ENCODE results near the gene IFT57. TPM values are rescaled to one million over a fixed set of nuclear protein-coding genes. Genes with fewer than 3 reads are reported as not detected.
A peak's percentile ranks its signal among the peaks of the same experiment; 100 is the strongest.

IFT57 gene
- total and polyA plus RNA-seq, 8 donors = 68.8 to 273 (median 80.8) TPM

GRCh38 chr3:108234387-108234957 is 12.2 kb upstream of the IFT57 start:
- Histone ChIP-seq H3K4me3 (no peak overlapping the region), H3K27ac (no peak overlapping the region), H3K4me1 (no peaks in the 10 kb centered on the region), H3K9me3 (no peaks in the 10 kb centered on the region), H3K27me3 (no peaks in the 10 kb centered on the region), H3K36me3 (no peaks in the 10 kb centered on the region)
- ATAC-seq (no peak), DNase-seq (no peak)
- intact Hi-C loops (cut with DNase I) = no loop called here
- TF ChIP-seq, protein P1, sequence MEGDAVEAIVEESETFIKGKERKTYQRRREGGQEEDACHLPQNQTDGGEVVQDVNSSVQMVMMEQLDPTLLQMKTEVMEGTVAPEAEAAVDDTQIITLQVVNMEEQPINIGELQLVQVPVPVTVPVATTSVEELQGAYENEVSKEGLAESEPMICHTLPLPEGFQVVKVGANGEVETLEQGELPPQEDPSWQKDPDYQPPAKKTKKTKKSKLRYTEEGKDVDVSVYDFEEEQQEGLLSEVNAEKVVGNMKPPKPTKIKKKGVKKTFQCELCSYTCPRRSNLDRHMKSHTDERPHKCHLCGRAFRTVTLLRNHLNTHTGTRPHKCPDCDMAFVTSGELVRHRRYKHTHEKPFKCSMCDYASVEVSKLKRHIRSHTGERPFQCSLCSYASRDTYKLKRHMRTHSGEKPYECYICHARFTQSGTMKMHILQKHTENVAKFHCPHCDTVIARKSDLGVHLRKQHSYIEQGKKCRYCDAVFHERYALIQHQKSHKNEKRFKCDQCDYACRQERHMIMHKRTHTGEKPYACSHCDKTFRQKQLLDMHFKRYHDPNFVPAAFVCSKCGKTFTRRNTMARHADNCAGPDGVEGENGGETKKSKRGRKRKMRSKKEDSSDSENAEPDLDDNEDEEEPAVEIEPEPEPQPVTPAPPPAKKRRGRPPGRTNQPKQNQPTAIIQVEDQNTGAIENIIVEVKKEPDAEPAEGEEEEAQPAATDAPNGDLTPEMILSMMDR (IDR thresholded peaks at IDR 0.05) = no peak

DNA sequence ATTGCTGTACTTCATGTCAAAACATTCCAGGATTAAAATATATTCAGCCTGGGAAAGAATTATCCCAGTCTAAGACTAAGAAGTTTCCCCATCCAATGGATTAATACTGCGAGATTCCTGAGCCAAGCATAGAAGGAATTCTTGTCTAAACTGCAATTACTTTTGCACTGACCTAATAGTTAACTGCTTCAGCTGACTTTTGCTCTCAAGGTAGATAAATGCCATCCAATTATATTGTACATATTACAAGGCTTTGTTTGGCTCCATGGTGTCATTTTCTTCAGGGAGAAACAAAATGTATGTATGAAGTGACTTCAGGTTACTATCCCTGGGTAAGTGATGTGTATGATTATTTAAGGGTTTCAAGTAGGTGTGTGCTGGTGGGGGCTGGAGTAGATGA is 6.1 kb upstream of the IFT57 start:
- H3K4me3 ChIP-seq = no peak overlapping the region
- H3K27me3 ChIP-seq = no peaks in the 10 kb centered on the region
- H3K4me1 ChIP-seq = peaks cover 7 to 13% of the 10 kb centered on the region in 2 donors
- intact Hi-C loops (cut with DNase I) = no loop called here
- no peaks in the 10 kb centered on the region for H3K9me3 ChIP-seq
- TF ChIP-seq, protein P1 (IDR thresholded peaks at IDR 0.05) = no peak
- H3K27ac ChIP-seq = no peak overlapping the region
- no peaks in the 10 kb centered on the region for H3K36me3 ChIP-seq
- no peak for ATAC-seq
- no peak for DNase-seq

DNA sequence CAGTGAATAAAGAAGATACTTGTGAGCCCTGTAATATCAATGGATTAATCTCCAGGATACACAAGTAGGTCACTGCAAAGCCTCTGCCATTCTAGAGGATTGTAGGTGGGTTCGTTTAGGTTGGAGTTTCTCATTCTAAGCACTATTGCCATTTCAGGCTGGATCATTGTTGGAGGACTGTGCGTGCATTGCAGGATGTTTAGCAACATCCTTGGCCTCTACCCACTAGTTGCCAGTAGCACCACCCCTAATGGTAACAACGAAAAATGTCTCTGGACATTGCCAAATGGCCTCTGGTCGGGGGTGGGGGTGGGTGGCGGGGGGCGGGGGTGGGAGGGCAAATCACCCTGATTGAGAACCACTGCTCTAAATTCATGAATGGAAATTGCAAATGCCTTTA is 4.9 kb upstream of the IFT57 start:
- Histone ChIP-seq H3K4me3 (no peak overlapping the region), H3K27me3 (no peaks in the 10 kb centered on the region), H3K36me3 (no peaks in the 10 kb centered on the region), H3K9me3 (no peaks in the 10 kb centered on the region), H3K27ac (no peak overlapping the region), H3K4me1 (peaks cover 10 to 20% of the 10 kb centered on the region in 2 donors)
- TF ChIP-seq, protein P1 (IDR thresholded peaks at IDR 0.05) = no peak
- ATAC-seq (no peak), DNase-seq (no peak)
- intact Hi-C loops (cut with DNase I) = no loop called here

DNA sequence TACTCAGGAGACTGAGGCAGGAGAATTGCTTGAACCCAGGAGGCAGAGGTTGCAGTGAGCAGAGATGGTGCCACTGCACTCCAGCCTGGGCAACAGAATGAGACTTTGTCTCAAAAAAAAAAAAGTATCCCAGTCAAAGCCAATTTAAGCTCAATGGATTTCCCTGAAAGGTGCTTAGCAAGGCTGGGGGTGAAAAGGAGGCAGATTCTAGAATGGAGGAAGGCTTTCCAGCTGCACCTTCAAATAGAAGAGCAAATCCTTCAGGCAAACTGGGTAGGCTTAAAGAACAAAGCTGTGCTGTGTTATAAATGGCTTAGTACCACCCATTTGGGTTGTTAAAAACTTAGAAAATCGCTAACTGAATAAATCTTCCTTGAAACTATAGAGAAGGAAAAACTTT is 3.0 kb upstream of the IFT57 start:
- DNase-seq (no peak), ATAC-seq (no peak)
- H3K4me3 ChIP-seq = no peak overlapping the region
- no peaks in the 10 kb centered on the region for H3K27me3 ChIP-seq
- H3K9me3 ChIP-seq = no peaks in the 10 kb centered on the region
- TF ChIP-seq, protein P1 (IDR thresholded peaks at IDR 0.05) = no peak
- no peaks in the 10 kb centered on the region for H3K36me3 ChIP-seq
- peaks cover 10 to 27% of the 10 kb centered on the region in 2 donors for H3K4me1 ChIP-seq
- intact Hi-C loops (cut with DNase I) = no loop called here
- H3K27ac ChIP-seq = no peak overlapping the region

- no peaks in the 10 kb centered on the region for H3K36me3 ChIP-seq
- peak overlapping the region; percentile 83 to 95 for H3K27ac ChIP-seq
- H3K27me3 ChIP-seq = no peaks in the 10 kb centered on the region
- peaks cover 10 to 30% of the 10 kb centered on the region in 2 donors for H3K4me1 ChIP-seq
- ATAC-seq (no peak), DNase-seq (no peak)
- H3K9me3 ChIP-seq = no peaks in the 10 kb centered on the region
- no peak overlapping the region for H3K4me3 ChIP-seq
- TF ChIP-seq, protein P1 (IDR thresholded peaks at IDR 0.05) = no peak
- intact Hi-C loops (cut with DNase I) = no loop called here
Measured at GRCh38 chr3:108223928-108224327, 1.7 kb upstream of the IFT57 start.
